Thyroid gland (tissue), 4 donors: ENCODE data around the gene AMOTL2.

ENCODE experiments used
- CTCF ChIP-seq, 6 experiments: fragments of 200-600 bp in 3 of 6; fragments of 450-650 bp in 3 of 6; sonication (generic) in 3 of 6; IDR thresholded peaks; one replicate each; pipeline ENCODE4 v1.5.1; 2016 to 2019; ENCODE audit warnings: antibody characterized with exemption in 6 of 6, mild to moderate bottlenecking in 2 of 6, inconsistent platforms in 1 of 6, moderate library complexity in 1 of 6
- POLR2A ChIP-seq, 2 donors: fragments of 450-650 bp; IDR thresholded peaks; one replicate each; pipeline ENCODE4 v1.6.1; 2017; ENCODE audit warnings: antibody characterized with exemption in 2 of 2, mild to moderate bottlenecking in 2 of 2, moderate library complexity in 1 of 2

GRCh38 chr3:134345202-134345601 is 29.0 kb downstream of the AMOTL2 start:
- no peak for TF ChIP-seq CTCF (IDR thresholded peaks at IDR 0.05)
- no peak for TF ChIP-seq POLR2A (IDR thresholded peaks at IDR 0.05)
